Vagina (tissue), 2 donors: ENCODE data around the gene MAZ.

ENCODE experiments used
- CTCF ChIP-seq, 3 experiments: fragments of 450-650 bp in 2 of 3; fragments of 200-600 bp in 1 of 3; sonication (generic) in 1 of 3; IDR thresholded peaks; one replicate each; pipeline ENCODE4 v1.5.1; 2017 to 2019; ENCODE audit warnings: antibody characterized with exemption in 3 of 3, mild to moderate bottlenecking in 2 of 3, moderate library complexity in 2 of 3
- POLR2AphosphoS5 ChIP-seq, 2 donors: sonication (generic); formaldehyde crosslinking; IDR thresholded peaks; one replicate each; pipeline ENCODE4 v1.9.0; 2017; ENCODE audit warnings: antibody characterized with exemption in 2 of 2, mild to moderate bottlenecking in 2 of 2, low read depth in 1 of 2; ENCODE audit not compliant: insufficient read depth in 1 of 2

- no peak for TF ChIP-seq CTCF (IDR thresholded peaks at IDR 0.05)
- TF ChIP-seq POLR2AphosphoS5 (IDR thresholded peaks at IDR 0.05; ENCODE audit: insufficient read depth in 1 of 2, low read depth in 1 of 2), result no peak
Measured at GRCh38 chr16:29774730-29775129, 31.6 kb upstream of the MAZ start.
